IMR-90 (cell line): Measurements from ENCODE around the gene TPST1. TPM values are rescaled to one million over a fixed set of nuclear protein-coding genes. Genes with fewer than 3 reads are reported as not detected.

ENCODE experiments used
- ATAC-seq: fragments of 200-7000 bp; cut with Tn5 transposase; 2 replicates; pipeline ENCODE4 v1.9.1; 2020; ENCODE audit warnings: low read depth, mild to moderate bottlenecking, moderate library complexity
- Bru-seq: library from RNA; stranded (reverse); fragments of 400-500 nt; gene quantifications from one replicate; lab custom pipeline; 2021; lab: Mats Ljungman, UMichigan
- BruChase-seq, 2 experiments: library from RNA; stranded (reverse); fragments of 400-500 nt; gene quantifications; one replicate each; lab custom pipeline; 2021; lab: Mats Ljungman, UMichigan
- BruUV-seq: library from RNA; stranded (reverse); fragments of 400-500 nt; replicated peaks from 2 replicates; lab custom pipeline; 2021; lab: Mats Ljungman, UMichigan
- CTCF ChIA-PET: fragments of 300-600 bp; formaldehyde crosslinking; extraction: SDS; loops from one replicate; lab custom pipeline; 2021; ENCODE audit warnings: antibody characterized with exemption; lab: Yijun Ruan, JAX
- POLR2A ChIA-PET: fragments of 300-600 bp; sonication (Branson Sonifier 250); formaldehyde crosslinking; loops from one replicate; lab custom pipeline; 2022; ENCODE audit warnings: antibody characterized with exemption; ENCODE audit not compliant: unreplicated experiment; lab: Charles Lee
- DNase-seq: peaks from one replicate; pipeline ENCODE4 v3.0.0; 2013
- H2AFZ ChIP-seq: replicated peaks from 2 replicates; pipeline ENCODE3; 2013; ENCODE audit warnings: low read length, mild to moderate bottlenecking; ENCODE audit not compliant: poor library complexity
- H2AK5ac ChIP-seq: 2 replicates; pipeline ENCODE4 v1.6.1; 2013; ENCODE audit warnings: low read depth, low read length, inconsistent platforms
- H2AK9ac ChIP-seq: replicated peaks from 2 replicates; pipeline ENCODE3; 2013; ENCODE audit warnings: mild to moderate bottlenecking, low read depth, low read length, moderate library complexity; ENCODE audit not compliant: poor library complexity
- H2BK120ac ChIP-seq: 2 replicates; pipeline ENCODE4 v1.6.1; 2013; ENCODE audit warnings: low read depth, low read length, inconsistent platforms
- H2BK15ac ChIP-seq: 3 replicates; pipeline ENCODE4 v1.6.1; 2013; ENCODE audit warnings: low read depth, low read length, inconsistent platforms
- H2BK20ac ChIP-seq: 2 replicates; pipeline ENCODE4 v1.6.1; 2013; ENCODE audit warnings: low read depth, mild to moderate bottlenecking, inconsistent platforms, low read length, moderate library complexity
- H2BK5ac ChIP-seq: 2 replicates; pipeline ENCODE4 v1.6.1; 2013; ENCODE audit warnings: mild to moderate bottlenecking, low read depth, low read length, inconsistent platforms; ENCODE audit not compliant: poor library complexity, severe bottlenecking
- H3K14ac ChIP-seq: replicated peaks from 2 replicates; pipeline ENCODE4 v1.6.1; 2013; ENCODE audit warnings: low read depth, low read length, inconsistent platforms
- H3K18ac ChIP-seq: 2 replicates; pipeline ENCODE4 v1.6.1; 2013; ENCODE audit warnings: low read depth, low read length, control low read depth
- H3K23ac ChIP-seq: 2 replicates; pipeline ENCODE4 v1.6.1; 2013; ENCODE audit warnings: low read depth, low read length, inconsistent platforms
- H3K27ac ChIP-seq: 2 replicates; pipeline ENCODE4 v1.5.1; 2013; ENCODE audit warnings: mild to moderate bottlenecking, control low read depth, low read length; ENCODE audit not compliant: insufficient read depth
- H3K27me3 ChIP-seq: 2 replicates; pipeline ENCODE4 v1.6.1; 2013; ENCODE audit warnings: low read length; ENCODE audit not compliant: control insufficient read depth, insufficient read depth
- H3K36me3 ChIP-seq: 2 replicates; pipeline ENCODE4 v1.6.1; 2013; ENCODE audit warnings: low read length, mixed read lengths; ENCODE audit not compliant: control insufficient read depth, insufficient read depth
- H3K4ac ChIP-seq: 2 replicates; pipeline ENCODE4 v1.6.1; 2013; ENCODE audit warnings: low read depth, low read length, inconsistent platforms
- H3K4me1 ChIP-seq: 2 replicates; pipeline ENCODE4 v1.6.1; 2013; ENCODE audit warnings: low read length, mixed read lengths; ENCODE audit not compliant: control insufficient read depth, insufficient read depth
- H3K4me2 ChIP-seq: 2 replicates; pipeline ENCODE4 v1.6.1; 2013; ENCODE audit warnings: low read depth, mild to moderate bottlenecking, control low read depth, low read length, moderate library complexity
- H3K4me3 ChIP-seq: 2 replicates; pipeline ENCODE4 v1.5.1; 2013; ENCODE audit warnings: low read depth, mild to moderate bottlenecking, control low read depth, low read length, moderate library complexity; ENCODE audit not compliant: insufficient read depth
- H3K56ac ChIP-seq: 2 replicates; pipeline ENCODE4 v1.6.1; 2013; ENCODE audit warnings: low read length, inconsistent platforms; ENCODE audit not compliant: insufficient read depth; ENCODE audit errors: extremely low read depth
- H3K79me1 ChIP-seq, 2 experiments: 2 replicates each; pipeline ENCODE4 v1.6.1; 2013; ENCODE audit warnings: low read length in 2 of 2, inconsistent platforms in 1 of 2, low read depth in 1 of 2
- H3K9ac ChIP-seq: 2 replicates; pipeline ENCODE4 v1.6.1; 2013; ENCODE audit warnings: low read depth, low read length, control low read depth
- H3K9me1 ChIP-seq: 2 replicates; pipeline ENCODE4 v1.6.1; 2013; ENCODE audit warnings: low read length, inconsistent platforms; ENCODE audit not compliant: insufficient read depth
- H3K9me3 ChIP-seq: 2 replicates; pipeline ENCODE4 v1.6.1; 2013; ENCODE audit warnings: low read length; ENCODE audit not compliant: control insufficient read depth, insufficient read depth
- H4K20me1 ChIP-seq: 2 replicates; pipeline ENCODE4 v1.6.1; 2013; ENCODE audit warnings: low read length, inconsistent platforms; ENCODE audit not compliant: insufficient read depth
- H4K5ac ChIP-seq: 2 replicates; pipeline ENCODE4 v1.6.1; 2013; ENCODE audit warnings: mild to moderate bottlenecking, low read depth, low read length, control low read depth
- H4K8ac ChIP-seq, 2 experiments: 2 replicates each; pipeline ENCODE4 v1.6.1; 2013; ENCODE audit warnings: low read depth in 2 of 2, low read length in 2 of 2, control low read depth in 1 of 2, inconsistent platforms in 1 of 2
- H4K91ac ChIP-seq: 2 replicates; pipeline ENCODE4 v1.6.1; 2013; ENCODE audit warnings: low read depth, low read length, inconsistent platforms; ENCODE audit not compliant: insufficient read depth
- CEBPB ChIP-seq: IDR thresholded peaks from 2 replicates; pipeline ENCODE4 v1.6.1; 2012; ENCODE audit warnings: low read depth, low read length, improper control_type of control experiment
- ELK1 ChIP-seq: fragments of 150-350 bp; IDR thresholded peaks from 2 replicates; pipeline ENCODE4 v1.6.1; 2016; ENCODE audit warnings: low read depth, mild to moderate bottlenecking, low read length, moderate library complexity, borderline replicate concordance
- FOS ChIP-seq: fragments of 150-350 bp; IDR thresholded peaks from 2 replicates; pipeline ENCODE4 v1.6.1; 2016; ENCODE audit warnings: low read depth, low read length
- MAFK ChIP-seq: IDR thresholded peaks from 2 replicates; pipeline ENCODE4 v1.6.1; 2012; ENCODE audit warnings: low read depth, low read length, improper control_type of control experiment
- MXI1 ChIP-seq: IDR thresholded peaks from 2 replicates; pipeline ENCODE4 v1.6.1; 2012; ENCODE audit warnings: low read depth, mild to moderate bottlenecking, low read length, moderate library complexity, borderline replicate concordance
- NFE2L2 ChIP-seq: fragments of 150-350 bp; IDR thresholded peaks from 2 replicates; pipeline ENCODE4 v1.6.1; 2016; ENCODE audit warnings: low read depth, mild to moderate bottlenecking, low read length
- RAD21 ChIP-seq: IDR thresholded peaks from 2 replicates; pipeline ENCODE4 v1.6.1; 2012; ENCODE audit warnings: low read length, improper control_type of control experiment
- RCOR1 ChIP-seq: IDR thresholded peaks from 2 replicates; pipeline ENCODE4 v1.6.1; 2012; ENCODE audit warnings: mild to moderate bottlenecking, low read length, improper control_type of control experiment; ENCODE audit not compliant: insufficient replicate concordance
- RFX5 ChIP-seq: IDR thresholded peaks from 2 replicates; pipeline ENCODE4 v1.8.0; 2012; ENCODE audit warnings: low read depth, mild to moderate bottlenecking, low read length, moderate library complexity
- WGBS, 2 experiments: methylation state at CpG; one replicate each; pipeline versions ENCODE4 v1.1.5 to v1.1.7; 2013; ENCODE audit warnings: missing lambda C conversion rate in 2 of 2; ENCODE audit not compliant: insufficient read length in 1 of 2; ENCODE audit errors: extremely low coverage in 2 of 2; 5-methylcytosine and 5-hydroxymethylcytosine counted together
- dilution Hi-C: fragments of 300-500 bp; cut with HindIII; formaldehyde crosslinking; loops from one replicate; pipeline ENCODE4 v1.14.3; 2018; ENCODE audit warnings: low sequenced_read_pairs; ENCODE audit not compliant: unreplicated experiment
- in situ Hi-C: fragments of 300-500 bp; cut with MboI; formaldehyde crosslinking; loops from 3 replicates; pipeline ENCODE4 v1.14.3; 2019; ENCODE audit warnings: low sequenced_read_pairs, inconsistent platforms, mixed read lengths
- intact Hi-C: fragments of 100-400 bp; cut with micrococcal nuclease; formaldehyde crosslinking; loops from 2 replicates; pipeline ENCODE4 v1.10.0; 2022
- long read RNA-seq: library from polyadenylated mRNA; unstranded; transcript quantifications from one replicate; pipeline ENCODE4 v2.0.0, GENCODE V29; 2021; ENCODE audit not compliant: unreplicated experiment
- polyA plus RNA-seq, 3 experiments: library from polyadenylated mRNA; depleted of rRNA; stranded (reverse); fragments of >200 nt; gene quantifications; 2 replicates each; pipeline ENCODE4 v1.2.3, GENCODE V29; 2012; ENCODE audit warnings: low replicate concordance in 1 of 3
- total RNA-seq: library from RNA; depleted of rRNA; stranded (reverse); fragments of >200 nt; gene quantifications from 2 replicates; pipeline ENCODE4 v1.2.3, GENCODE V29; 2012; rRNA removed
- TF ChIP-seq, protein P1 (sequence below): conservative IDR thresholded peaks from 2 replicates; pipeline ENCODE4 v1.5.1; 2012; ENCODE audit warnings: mild to moderate bottlenecking, low read depth, low read length, improper control_type of control experiment

TPST1 gene
- total RNA-seq (49.7 and 58.6 TPM in 2 replicates), polyA plus RNA-seq (2012; rRNA removed) (35.2 and 37.7 TPM in 2 replicates), Bru-seq, nascent RNA (percentile 96 among the genes with signal in this experiment), BruChase-seq, experiment 1, labeled RNA remaining after a 6-hour chase (percentile 99 among the genes with signal in this experiment), BruChase-seq, experiment 2, labeled RNA remaining after a 2-hour chase (percentile 98 among the genes with signal in this experiment)
- polyA plus RNA-seq (2012; cell fraction: cytosol; rRNA removed), result 32.9 and 42.3 TPM in 2 replicates
- 11.1 and 42.8 TPM in 2 replicates for polyA plus RNA-seq (2012; cell fraction: nucleus; rRNA removed; ENCODE audit: low replicate concordance)
- long read RNA-seq, transcript TPST1-201 (6 exons, 2,116 nt), result major isoform, 56 of 89 reads
- long read RNA-seq, partial matches to known transcripts, result 5 of 89 reads
- long read RNA-seq, other reads (novel, unspliced or antisense), result 28 of 89 reads

- Histone ChIP-seq H3K27ac (peak within 1 kb of the TSS; percentile 74), H2AK9ac (peak within 1 kb of the TSS; percentile 93), H3K27me3 (0 out of 2 replicates have a peak, but pooled peaks cover 2% of the 10 kb centered on the region), H3K18ac (peak within 1 kb of the TSS; percentile 92), H3K4ac (peak within 1 kb of the TSS; percentile 96), H2BK20ac (peak within 1 kb of the TSS; percentile 64), H3K56ac (peak within 1 kb of the TSS; percentile 61), H4K8ac (peak within 1 kb of the TSS; percentile 19 to 82; a peak in 3 of 4 replicates), H2BK5ac (peak within 1 kb of the TSS; percentile 53), H3K9me3 (no peaks in the 10 kb centered on the region), H2AK5ac (peak within 1 kb of the TSS; percentile 74), H3K4me1 (peaks cover 6% of the 10 kb centered on the region), H4K20me1 (peaks cover 11% of the 10 kb centered on the region; the same call in 1 of the 2 replicates), H3K23ac (peak within 1 kb of the TSS; percentile 100), H3K9me1 (peaks cover 5% of the 10 kb centered on the region), H3K4me2 (peak within 1 kb of the TSS; percentile 100), H2BK120ac (peak within 1 kb of the TSS; percentile 64), H3K9ac (peak within 1 kb of the TSS; percentile 92), H3K79me1 (peaks cover 21 to 42% of the 10 kb centered on the region in 2 experiments), H4K91ac (peak within 1 kb of the TSS; percentile 71), H3K4me3 (peak within 1 kb of the TSS; percentile 77), H4K5ac (peak within 1 kb of the TSS; percentile 86), H3K36me3 (peaks cover 7% of the 10 kb centered on the region; the same call in 1 of the 2 replicates), H3K14ac (peak within 1 kb of the TSS; percentile 91), H2AFZ (peak within 1 kb of the TSS; percentile 98), H2BK15ac (peak within 1 kb of the TSS; percentile 63; the same call in 2 of the 3 replicates)
- peak; percentile 97 for ATAC-seq
- dilution Hi-C loops, result no loop called here
- intact Hi-C loops, result loop anchor here (5.0 to 10.0 kb wide), 3 partner anchors 60 to 127 kb away; no protein-coding TSS in a partner anchor
- WGBS, 2 experiments, result 0% methylated on average over 42 of the region's 90 CpGs; no CpG with 5 or more reads in 1 of the 2 experiments
- BruUV-seq, result no TSS peak
- in situ Hi-C loops, result no loop called here
- peak; percentile 84 for DNase-seq
- CTCF ChIA-PET, result interaction anchor here (0.6 to 1.4 kb wide), 5 partner anchors 20 to 130 kb away, joined by 3 to 6 read pairs (median 3); no protein-coding TSS in a partner anchor
- POLR2A ChIA-PET, result interaction anchor here (0.6 kb wide), 1 partner anchor 637 kb away, joined by 3 read pairs; no protein-coding TSS in a partner anchor
- no peak for TF ChIP-seq NFE2L2
- no peak for TF ChIP-seq RCOR1
- TF ChIP-seq MXI1, result peak; percentile 34; the same call in 1 of the 2 replicates
- TF ChIP-seq RFX5, result 0 out of 2 replicates have a peak, but pooled peaks have one; percentile 28
- TF ChIP-seq FOS, result no peak
- peak; percentile 57 for TF ChIP-seq RAD21
- TF ChIP-seq, protein P1, sequence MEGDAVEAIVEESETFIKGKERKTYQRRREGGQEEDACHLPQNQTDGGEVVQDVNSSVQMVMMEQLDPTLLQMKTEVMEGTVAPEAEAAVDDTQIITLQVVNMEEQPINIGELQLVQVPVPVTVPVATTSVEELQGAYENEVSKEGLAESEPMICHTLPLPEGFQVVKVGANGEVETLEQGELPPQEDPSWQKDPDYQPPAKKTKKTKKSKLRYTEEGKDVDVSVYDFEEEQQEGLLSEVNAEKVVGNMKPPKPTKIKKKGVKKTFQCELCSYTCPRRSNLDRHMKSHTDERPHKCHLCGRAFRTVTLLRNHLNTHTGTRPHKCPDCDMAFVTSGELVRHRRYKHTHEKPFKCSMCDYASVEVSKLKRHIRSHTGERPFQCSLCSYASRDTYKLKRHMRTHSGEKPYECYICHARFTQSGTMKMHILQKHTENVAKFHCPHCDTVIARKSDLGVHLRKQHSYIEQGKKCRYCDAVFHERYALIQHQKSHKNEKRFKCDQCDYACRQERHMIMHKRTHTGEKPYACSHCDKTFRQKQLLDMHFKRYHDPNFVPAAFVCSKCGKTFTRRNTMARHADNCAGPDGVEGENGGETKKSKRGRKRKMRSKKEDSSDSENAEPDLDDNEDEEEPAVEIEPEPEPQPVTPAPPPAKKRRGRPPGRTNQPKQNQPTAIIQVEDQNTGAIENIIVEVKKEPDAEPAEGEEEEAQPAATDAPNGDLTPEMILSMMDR, result peak; percentile 56
- no peak for TF ChIP-seq ELK1
- TF ChIP-seq MAFK, result peak; percentile 34; the same call in 1 of the 2 replicates
- TF ChIP-seq CEBPB, result no peak
Observed at GRCh38 chr7:66204822-66205740, at the start of gene TPST1. TPST1 (plus strand) TSS chr7:66205334; CDS start chr7:66240426, 35,092 bp downstream.
